Thyroid gland (tissue), 4 donors: ENCODE data around the gene TMEM45B.

ENCODE experiments used
- CTCF ChIP-seq, 6 experiments: fragments of 200-600 bp in 3 of 6; fragments of 450-650 bp in 3 of 6; sonication (generic) in 3 of 6; IDR thresholded peaks; one replicate each; pipeline ENCODE4 v1.5.1; 2016 to 2019; ENCODE audit warnings: antibody characterized with exemption in 6 of 6, mild to moderate bottlenecking in 2 of 6, inconsistent platforms in 1 of 6, moderate library complexity in 1 of 6
- POLR2A ChIP-seq, 2 donors: fragments of 450-650 bp; IDR thresholded peaks; one replicate each; pipeline ENCODE4 v1.6.1; 2017; ENCODE audit warnings: antibody characterized with exemption in 2 of 2, mild to moderate bottlenecking in 2 of 2, moderate library complexity in 1 of 2

- no peak for TF ChIP-seq CTCF (IDR thresholded peaks at IDR 0.05)
- no peak for TF ChIP-seq POLR2A (IDR thresholded peaks at IDR 0.05)
Measured at GRCh38 chr11:129896062-129896461, 80.4 kb downstream of the TMEM45B start.
